ENCODE measurements around the gene LAPTM5. TPM values are rescaled to one million over a fixed set of nuclear protein-coding genes. Genes with fewer than 3 reads are reported as not detected.

Gene LAPTM5
- total and polyA plus RNA-seq, 2 donors (not counting 1 experiment from before 2014, with no cell fraction given), result 1,384 to 1,519 TPM

- Mint-ChIP-seq H3K9me3 (ENCODE audit: insufficient read depth) (no peaks in the 10 kb centered on the region), H3K27ac (no peak overlapping the region), H3K27me3 (peaks cover 27% of the 10 kb centered on the region), H3K4me1 (no peaks in the 10 kb centered on the region), H3K4me3 (no peak overlapping the region)
- Histone ChIP-seq H3K9ac (ENCODE audit: low read length) (no peak overlapping the region), H4K20me1 (ENCODE audit: control insufficient read depth, insufficient read depth, low read length, poor library complexity, severe bottlenecking) (no peaks in the 10 kb centered on the region), H3K9me3 (ENCODE audit: control extremely low read depth in 1 of 3, control insufficient read depth in 2 of 3, insufficient read depth in 1 of 3, low read length in 2 of 3) (peaks cover 0 to 5% (median 0%) of the 10 kb centered on the region in 3 donors), H3K36me3 (replicated peaks in 1 of 2; ENCODE audit: control extremely low read depth in 1 of 2, control insufficient read depth in 1 of 2, extremely low read depth in 1 of 2, insufficient read depth in 2 of 2, low read length in 1 of 2) (no peaks in the 10 kb centered on the region), H3K4me3 (ENCODE audit: control extremely low read depth in 1 of 5, extremely low read depth in 1 of 5, insufficient read depth in 1 of 5, low read depth in 2 of 5, low read length in 4 of 5) (no peak overlapping the region), H3K27me3 (replicated peaks in 1 of 4; ENCODE audit: control extremely low read depth in 1 of 4, control insufficient read depth in 3 of 4, insufficient read depth in 4 of 4, low read length in 3 of 4) (peaks cover 0 to 16% (median 1%) of the 10 kb centered on the region in 4 experiments), H3K4me1 (ENCODE audit: control insufficient read depth in 2 of 2, insufficient read depth in 2 of 2, low read length in 2 of 2) (no peaks in the 10 kb centered on the region), H3K4me2 (replicated peaks; ENCODE audit: low read depth, low read length, poor library complexity, severe bottlenecking) (no peak overlapping the region), H3K79me2 (ENCODE audit: control insufficient read depth, insufficient read depth, low read length) (no peaks in the 10 kb centered on the region), H3K27ac (ENCODE audit: low read length in 2 of 2) (no peak overlapping the region), H2AFZ (ENCODE audit: insufficient read depth, low read depth, low read length, poor library complexity, severe bottlenecking) (no peak overlapping the region)
- ChIA-PET POLR2A (no interaction called here), CTCF (no interaction called here)
- WGBS (ENCODE audit: insufficient coverage), result 84% methylated on average over 4 of the region's 5 CpGs
- DNase-seq (no peak), ATAC-seq (ENCODE audit: low read depth) (no peak)
- TF ChIP-seq CTCF (IDR thresholded peaks at IDR 0.05) (no peak), EZH2 (IDR thresholded peaks at IDR 0.05; ENCODE audit: borderline replicate concordance, insufficient read depth, low read depth, low read length, poor library complexity, severe bottlenecking) (no peak)
- intact Hi-C loops (cut with micrococcal nuclease), result no loop called here
Observed at GRCh38 chr1:30693822-30694221, 63.8 kb downstream of the LAPTM5 start.

GRCh38 chr1:30693366-30693765 lies 64.2 kb downstream of the LAPTM5 start:
- Mint-ChIP-seq H3K27ac (no peak overlapping the region), H3K4me1 (no peaks in the 10 kb centered on the region), H3K27me3 (peaks cover 28% of the 10 kb centered on the region), H3K9me3 (ENCODE audit: insufficient read depth) (no peaks in the 10 kb centered on the region), H3K4me3 (no peak overlapping the region)
- 82% methylated on average over 3 of the region's 3 CpGs for WGBS (ENCODE audit: insufficient coverage)
- Histone ChIP-seq H4K20me1 (ENCODE audit: control insufficient read depth, insufficient read depth, low read length, poor library complexity, severe bottlenecking) (no peaks in the 10 kb centered on the region), H3K4me1 (ENCODE audit: control insufficient read depth in 2 of 2, insufficient read depth in 2 of 2, low read length in 2 of 2) (no peaks in the 10 kb centered on the region), H3K4me3 (ENCODE audit: control extremely low read depth in 1 of 5, extremely low read depth in 1 of 5, insufficient read depth in 1 of 5, low read depth in 2 of 5, low read length in 4 of 5) (no peak overlapping the region), H3K4me2 (replicated peaks; ENCODE audit: low read depth, low read length, poor library complexity, severe bottlenecking) (no peak overlapping the region), H3K27ac (ENCODE audit: low read length in 2 of 2) (no peak overlapping the region), H3K9me3 (ENCODE audit: control extremely low read depth in 1 of 3, control insufficient read depth in 2 of 3, insufficient read depth in 1 of 3, low read length in 2 of 3) (peaks cover 0 to 5% (median 0%) of the 10 kb centered on the region in 3 donors), H3K79me2 (ENCODE audit: control insufficient read depth, insufficient read depth, low read length) (no peaks in the 10 kb centered on the region), H3K36me3 (replicated peaks in 1 of 2; ENCODE audit: control extremely low read depth in 1 of 2, control insufficient read depth in 1 of 2, extremely low read depth in 1 of 2, insufficient read depth in 2 of 2, low read length in 1 of 2) (no peaks in the 10 kb centered on the region), H3K27me3 (replicated peaks in 1 of 4; ENCODE audit: control extremely low read depth in 1 of 4, control insufficient read depth in 3 of 4, insufficient read depth in 4 of 4, low read length in 3 of 4) (peaks cover 0 to 15% (median 1%) of the 10 kb centered on the region in 4 experiments), H2AFZ (ENCODE audit: insufficient read depth, low read depth, low read length, poor library complexity, severe bottlenecking) (no peak overlapping the region), H3K9ac (ENCODE audit: low read length) (no peak overlapping the region)
- CTCF ChIA-PET, result no interaction called here
- intact Hi-C loops (cut with micrococcal nuclease), result no loop called here
- ATAC-seq (ENCODE audit: low read depth) (no peak), DNase-seq (no peak)
- POLR2A ChIA-PET, result no interaction called here
- no peak for TF ChIP-seq EZH2 (IDR thresholded peaks at IDR 0.05; ENCODE audit: borderline replicate concordance, insufficient read depth, low read depth, low read length, poor library complexity, severe bottlenecking)
- no peak for TF ChIP-seq CTCF (IDR thresholded peaks at IDR 0.05)

Measured in B cell (primary cell).